GM12874 (cell line): ENCODE data around the gene SPRING1.

Source experiments
- CTCF ChIP-seq: IDR thresholded peaks from 2 replicates; pipeline ENCODE4 v1.5.1; 2011; ENCODE audit warnings: low read depth, mild to moderate bottlenecking, control low read depth, low read length, moderate library complexity; ENCODE audit not compliant: insufficient read depth

SPRING1 gene

GRCh38 chr12:116735951-116736599 is 1.8 kb downstream of the SPRING1 start:
- TF ChIP-seq CTCF, result no peak

GRCh38 chr12:116735084-116735483 is 2.8 kb downstream of the SPRING1 start:
- TF ChIP-seq CTCF, result no peak

- TF ChIP-seq CTCF, result no peak
Measured at GRCh38 chr12:116734156-116734768, 3.6 kb downstream of the SPRING1 start.

- TF ChIP-seq CTCF, result no peak
Measured at GRCh38 chr12:116731801-116732200, 6.1 kb downstream of the SPRING1 start.

GRCh38 chr12:116727891-116728290 is 10.0 kb downstream of the SPRING1 start:
- no peak for TF ChIP-seq CTCF

- no peak for TF ChIP-seq CTCF
Measured at GRCh38 chr12:116727261-116727660, 10.6 kb downstream of the SPRING1 start.

- no peak for TF ChIP-seq CTCF
Measured at GRCh38 chr12:116726694-116727093, 11.2 kb downstream of the SPRING1 start.
